SU-DHL-6 (cell line): ENCODE measurements around the gene UXS1.

Source experiments
- H2AFZ ChIP-seq: fragments of 200-600 bp; sonication (generic); 2 replicates; pipeline ENCODE4 v1.6.1; 2014; ENCODE audit warnings: low read depth, mild to moderate bottlenecking, moderate library complexity, mixed read lengths, antibody characterized with exemption, low read length; ENCODE audit not compliant: severe bottlenecking
- H3F3A ChIP-seq: fragments of 200-600 bp; shearing (Covaris generic); 2 replicates; pipeline ENCODE4 v1.6.0; 2016; ENCODE audit warnings: antibody characterized with exemption, mild to moderate bottlenecking; ENCODE audit not compliant: insufficient read depth
- H3K27ac ChIP-seq: fragments of 200-600 bp; sonication (generic); 2 replicates; pipeline ENCODE4 v1.5.1; 2016; ENCODE audit warnings: low read depth, mild to moderate bottlenecking, low read length, moderate library complexity, mixed read lengths
- H3K27me3 ChIP-seq: fragments of 200-600 bp; sonication (generic), shearing (Covaris generic); 2 replicates; pipeline ENCODE4 v1.6.0; 2014; ENCODE audit warnings: mild to moderate bottlenecking, low read length
- H3K36me3 ChIP-seq: fragments of 200-600 bp; sonication (generic); 2 replicates; pipeline ENCODE4 v1.6.1; 2014; ENCODE audit warnings: mild to moderate bottlenecking, low read length, mixed read lengths
- H3K4me2 ChIP-seq: fragments of 300-600, 200-600 bp; shearing (Covaris generic), sonication (generic); 2 replicates; pipeline ENCODE4 v1.6.0; 2014; ENCODE audit warnings: low read length, low read depth, mild to moderate bottlenecking; ENCODE audit not compliant: poor library complexity, severe bottlenecking
- H3K4me3 ChIP-seq: fragments of 200-600 bp; sonication (generic); 2 replicates; pipeline ENCODE4 v1.5.1; 2014; ENCODE audit warnings: antibody characterized with exemption, low read length, mild to moderate bottlenecking, mixed read lengths; ENCODE audit not compliant: insufficient read depth, poor library complexity, severe bottlenecking
- H3K79me2 ChIP-seq: fragments of 200-600 bp; sonication (generic); 2 replicates; pipeline ENCODE4 v1.6.1; 2014; ENCODE audit warnings: mild to moderate bottlenecking, low read length, moderate library complexity; ENCODE audit not compliant: insufficient read depth
- H3K9ac ChIP-seq: fragments of 200-600 bp; sonication (generic); 2 replicates; pipeline ENCODE4 v1.7.0; 2014; ENCODE audit warnings: mild to moderate bottlenecking, low read length
- H3K9me2 ChIP-seq: fragments of 200-600 bp; sonication (generic); replicated peaks from 2 replicates; pipeline ENCODE4 v1.6.1; 2014; ENCODE audit warnings: low read length; ENCODE audit not compliant: insufficient read depth
- H3K9me3 ChIP-seq: fragments of 200-600 bp; sonication (generic); 2 replicates; pipeline ENCODE4 v1.6.1; 2014; ENCODE audit warnings: low read length, mixed read lengths; ENCODE audit not compliant: insufficient read depth
- H4K20me1 ChIP-seq: fragments of 200-600 bp; sonication (generic); 2 replicates; pipeline ENCODE4 v1.6.1; 2014; ENCODE audit warnings: low read depth, mild to moderate bottlenecking, antibody characterized with exemption, low read length, moderate library complexity, mixed read lengths
- CTCF ChIP-seq: fragments of 200-600 bp; sonication (generic); IDR thresholded peaks from one replicate; pipeline ENCODE4 v1.5.1; 2017; ENCODE audit warnings: antibody characterized with exemption, mild to moderate bottlenecking, low read length, moderate library complexity; ENCODE audit not compliant: insufficient read depth, poor library complexity, severe bottlenecking
- EZH2phosphoT487 ChIP-seq: fragments of 200-600 bp; sonication (generic), shearing (Covaris generic); conservative IDR thresholded peaks from 2 replicates; pipeline ENCODE4 v1.6.1; 2018; ENCODE audit warnings: mild to moderate bottlenecking, antibody characterized with exemption, low read length, moderate library complexity, mixed read lengths

The UXS1 gene

GRCh38 chr2:106059416-106060065 lies 134.6 kb downstream of the UXS1 start:
- Histone ChIP-seq H3K9me3 (no peaks in the 10 kb centered on the region), H3K36me3 (no peaks in the 10 kb centered on the region), H3F3A (no peaks in the 10 kb centered on the region), H3K27ac (no peak overlapping the region), H2AFZ (no peak overlapping the region), H3K4me2 (no peak overlapping the region), H3K4me3 (no peak overlapping the region), H3K9ac (no peak overlapping the region), H3K79me2 (no peaks in the 10 kb centered on the region), H3K27me3 (no peaks in the 10 kb centered on the region; the same call in 1 of the 2 replicates), H4K20me1 (no peaks in the 10 kb centered on the region), H3K9me2 (no peaks in the 10 kb centered on the region; the same call in 1 of the 2 replicates)
- TF ChIP-seq EZH2phosphoT487 (no peak), CTCF (no peak)

GRCh38 chr2:106058469-106059137 lies 135.5 kb downstream of the UXS1 start:
- H3K4me3 ChIP-seq, result no peak overlapping the region
- H3K36me3 ChIP-seq, result no peaks in the 10 kb centered on the region
- no peak overlapping the region for H2AFZ ChIP-seq
- H3K79me2 ChIP-seq, result no peaks in the 10 kb centered on the region
- no peaks in the 10 kb centered on the region for H4K20me1 ChIP-seq
- no peaks in the 10 kb centered on the region for H3K9me3 ChIP-seq
- no peaks in the 10 kb centered on the region; the same call in 1 of the 2 replicates for H3K27me3 ChIP-seq
- H3K4me2 ChIP-seq, result no peak overlapping the region
- TF ChIP-seq CTCF (no peak), EZH2phosphoT487 (no peak)
- no peak overlapping the region for H3K27ac ChIP-seq
- no peak overlapping the region for H3K9ac ChIP-seq
- no peaks in the 10 kb centered on the region; the same call in 1 of the 2 replicates for H3K9me2 ChIP-seq
- H3F3A ChIP-seq, result no peaks in the 10 kb centered on the region

GRCh38 chr2:106057206-106057605 lies 136.9 kb downstream of the UXS1 start:
- Histone ChIP-seq H3K4me2 (no peak overlapping the region), H3K36me3 (no peaks in the 10 kb centered on the region), H3K79me2 (no peaks in the 10 kb centered on the region), H3K27ac (no peak overlapping the region), H3K9me2 (no peaks in the 10 kb centered on the region; the same call in 1 of the 2 replicates), H3F3A (no peaks in the 10 kb centered on the region), H3K9me3 (no peaks in the 10 kb centered on the region), H3K27me3 (no peaks in the 10 kb centered on the region; the same call in 1 of the 2 replicates), H3K4me3 (no peak overlapping the region), H3K9ac (no peak overlapping the region), H2AFZ (no peak overlapping the region), H4K20me1 (no peaks in the 10 kb centered on the region)
- TF ChIP-seq CTCF, result no peak
- no peak for TF ChIP-seq EZH2phosphoT487
